HepG2 (cell line): ENCODE data around the gene DNASE1. TPM values are rescaled to one million over a fixed set of nuclear protein-coding genes. Genes with fewer than 3 reads are reported as not detected.

Source experiments
- ATAC-seq: fragments of 200-7000 bp; cut with Tn5 transposase; 3 replicates; pipeline ENCODE4 v1.9.1; 2020; ENCODE audit warnings: mild to moderate bottlenecking, moderate library complexity
- BruUV-seq: library from RNA; stranded (reverse); fragments of 400-500 nt; replicated peaks from 2 replicates; lab custom pipeline; 2021; lab: Mats Ljungman, UMichigan
- CTCF ChIA-PET: fragments of 300-600 bp; formaldehyde crosslinking; extraction: SDS; loops from one replicate; lab custom pipeline; 2021; ENCODE audit warnings: low total read pairs, inconsistent platforms, low intra/inter-chr PET ratio; lab: Yijun Ruan, JAX
- POLR2A ChIA-PET: fragments of 350-600 bp; sonication (Branson Sonifier 250); formaldehyde crosslinking; loops from one replicate; lab custom pipeline; 2020; ENCODE audit warnings: antibody characterized with exemption, inconsistent platforms; lab: Yijun Ruan, JAX
- DNase-seq: peaks from one replicate; pipeline ENCODE4 v3.0.0-alpha.2; 2015; ENCODE audit warnings: low spot score
- FAIRE-seq: peaks from 3 replicates; lab custom pipeline; 2011; peaks lifted over from hg19 to GRCh38; lab: Jason Lieb, UNC
- H2AFZ ChIP-seq: one replicate; pipeline ENCODE4 v1.6.1; 2011; ENCODE audit warnings: low read length, inconsistent platforms
- H3K27ac ChIP-seq: fragments of 300-600 bp; 3 replicates; pipeline ENCODE4 v1.8.0; 2011; ENCODE audit warnings: mixed run types, mild to moderate bottlenecking, mixed read lengths, low read length, inconsistent platforms; ENCODE audit not compliant: insufficient read depth; ENCODE audit errors: extremely low read length
- H3K27me3 ChIP-seq, 2 experiments: fragments of 200-600 bp in 1 of 2; 2 replicates in 1 of 2; 3 replicates in 1 of 2; pipeline versions ENCODE4 v1.6.0 to v1.8.0; 2011; ENCODE audit warnings: low read length in 2 of 2, mild to moderate bottlenecking in 2 of 2, moderate library complexity in 2 of 2, inconsistent platforms in 1 of 2; ENCODE audit not compliant: insufficient read depth in 2 of 2, control insufficient read depth in 1 of 2
- H3K36me3 ChIP-seq, 2 experiments: fragments of 200-600 bp in 1 of 2; replicated peaks in 1 of 2; 2 replicates in 1 of 2; 3 replicates in 1 of 2; pipeline versions ENCODE4 v1.5.1 to v1.8.0; 2011; ENCODE audit warnings: low read length in 2 of 2, inconsistent platforms in 1 of 2; ENCODE audit not compliant: insufficient read depth in 2 of 2, control insufficient read depth in 1 of 2
- H3K4me1 ChIP-seq: 2 replicates; pipeline ENCODE4 v1.5.1; 2012; ENCODE audit warnings: low read length, inconsistent platforms; ENCODE audit not compliant: insufficient read depth
- H3K4me2 ChIP-seq: 2 replicates; pipeline ENCODE4 v1.6.0; 2011; ENCODE audit warnings: low read depth, low read length, inconsistent platforms
- H3K4me3 ChIP-seq, 3 experiments: fragments of 200-600 bp in 1 of 3; sonication (generic), shearing (Covaris generic) in 1 of 3; replicated peaks in 1 of 3; 2 replicates each; pipeline ENCODE4 v1.5.1; 2011 to 2016; ENCODE audit warnings: low read length in 3 of 3, inconsistent platforms in 2 of 3, low read depth in 2 of 3, mild to moderate bottlenecking in 2 of 3, control low read depth in 1 of 3, mixed read lengths in 1 of 3; ENCODE audit not compliant: insufficient read depth in 1 of 3
- H3K79me2 ChIP-seq: one replicate; pipeline ENCODE4 v1.6.1; 2011; ENCODE audit warnings: low read length, inconsistent platforms; ENCODE audit not compliant: insufficient read depth
- H3K9ac ChIP-seq: 2 replicates; pipeline ENCODE4 v1.6.0; 2011; ENCODE audit warnings: mild to moderate bottlenecking, low read depth, low read length, inconsistent platforms; ENCODE audit not compliant: insufficient read depth
- H3K9me3 ChIP-seq: 2 replicates; pipeline ENCODE4 v1.5.1; 2012; ENCODE audit warnings: mild to moderate bottlenecking, low read length
- H4K20me1 ChIP-seq: 2 replicates; pipeline ENCODE4 v1.6.0; 2011; ENCODE audit warnings: inconsistent platforms, mild to moderate bottlenecking, low read length, moderate library complexity; ENCODE audit not compliant: insufficient read depth
- ARNTL ChIP-seq: sonication (generic); formaldehyde crosslinking; IDR thresholded peaks from 2 replicates; pipeline ENCODE4 v1.4.0; 2020; ENCODE audit warnings: mild to moderate bottlenecking, missing genetic modification reagents
- GATAD1 ChIP-seq: IDR thresholded peaks from 2 replicates; pipeline ENCODE4 v1.6.1; 2016; ENCODE audit warnings: missing genetic modification reagents, missing compliant biosample characterization
- HNF1A ChIP-seq, 2 experiments: sonication (generic) in 1 of 2; formaldehyde crosslinking in 1 of 2; IDR thresholded peaks; 2 replicates each; pipeline versions ENCODE4 v1.4.0 to v1.6.1; 2016 to 2020; ENCODE audit warnings: borderline replicate concordance in 1 of 2, low read depth in 1 of 2, mild to moderate bottlenecking in 1 of 2, missing genetic modification reagents in 1 of 2
- JARID2 ChIP-seq: sonication (generic); formaldehyde crosslinking; IDR thresholded peaks from 2 replicates; pipeline ENCODE4 v1.8.1; 2023; ENCODE audit warnings: missing genetic modification reagents, inconsistent platforms; ENCODE audit not compliant: insufficient replicate concordance
- PRPF4 ChIP-seq: fragments of 200-400 bp; formaldehyde crosslinking; IDR thresholded peaks from 2 replicates; pipeline ENCODE4 v1.6.1; 2016; ENCODE audit warnings: low read length, low read depth; ENCODE audit not compliant: poor library complexity, severe bottlenecking
- REST ChIP-seq, 2 experiments: IDR thresholded peaks; 2 replicates each; pipeline ENCODE4 v1.6.1; 2011 to 2012; ENCODE audit warnings: low read length in 2 of 2, borderline replicate concordance in 1 of 2, low read depth in 1 of 2, mild to moderate bottlenecking in 1 of 2, moderate library complexity in 1 of 2
- RFXAP ChIP-seq: sonication (generic); formaldehyde crosslinking; IDR thresholded peaks from 2 replicates; pipeline ENCODE4 v1.4.0; 2020; ENCODE audit warnings: missing genetic modification reagents, borderline replicate concordance
- ZNF251 ChIP-seq: sonication (generic); formaldehyde crosslinking; IDR thresholded peaks from 2 replicates; pipeline ENCODE4 v1.9.0; 2021; ENCODE audit warnings: mild to moderate bottlenecking, missing genetic modification reagents
- ZNF607 ChIP-seq: sonication (generic); formaldehyde crosslinking; IDR thresholded peaks from 2 replicates; pipeline ENCODE4 v1.5.1; 2020; ENCODE audit warnings: missing genetic modification reagents, mild to moderate bottlenecking, borderline replicate concordance
- WGBS: methylation state at CpG from one replicate; pipeline ENCODE4 v1.1.6; 2017; ENCODE audit warnings: low lambda C conversion rate; 5-methylcytosine and 5-hydroxymethylcytosine counted together
- in situ Hi-C: cut with HindIII; loops from 2 replicates; pipeline ENCODE4 v1.10.0; 2017; ENCODE audit warnings: low pct_unique_long_range_greater_than_20kb; ENCODE audit not compliant: extremely low pct_ligation_motif_present
- intact Hi-C: fragments of 100-400 bp; cut with micrococcal nuclease; formaldehyde crosslinking; loops from one replicate; pipeline ENCODE4 v1.10.0; 2022; ENCODE audit not compliant: unreplicated experiment
- polyA plus RNA-seq, 8 experiments: library from polyadenylated mRNA; depleted of rRNA in 3 of 8; stranded (reverse) in 7 of 8; unstranded in 1 of 8; fragments of >200 nt; fragmentation: Illumina TruSeq in 4 of 8; extraction: Trizol in 4 of 8; gene quantifications; 2 replicates each; pipeline versions ENCODE4 v1.2.1 to v1.2.3, GENCODE V29; 2011 to 2016; ENCODE audit warnings: low read depth in 4 of 8, missing spikeins in 1 of 8, mixed read lengths in 1 of 8; ENCODE audit not compliant: insufficient read depth in 1 of 8
- total RNA-seq, 5 experiments: library from RNA; depleted of rRNA; stranded (reverse); fragments of >200 nt; fragmentation: Illumina TruSeq; extraction: Trizol; gene quantifications; 2 replicates each; pipeline ENCODE4 v1.2.3, GENCODE V29; 2016; ENCODE audit warnings: low read depth in 1 of 5

Gene DNASE1
- total and polyA plus RNA-seq, 2 of the 13 experiments (the other 11 are each of a cell fraction or from before 2014, with no cell fraction given): 7.1 to 11.1 TPM

GRCh38 chr16:3611146-3611975 is 43.1 kb upstream of the DNASE1 start, which contains the start of gene SLX4 (continued):
- no peak for TF ChIP-seq HNF1A (IDR thresholded peaks at IDR 0.05; ENCODE audit: low read depth)
- no peak for TF ChIP-seq HNF1A (CRISPR knock-in tag; IDR thresholded peaks at IDR 0.05; ENCODE audit: borderline replicate concordance)
- TF ChIP-seq ZNF607 (CRISPR knock-in tag): peak; percentile 39; the same call in 1 of the 2 replicates
- TF ChIP-seq GATAD1 (CRISPR knock-in tag): peak; percentile 45; the same call in 1 of the 2 replicates

- peak overlapping the region; percentile 80 to 98 (median 96) for H3K4me3 ChIP-seq
- BruUV-seq: no TSS peak
- CTCF ChIA-PET: no interaction called here
- peaks cover 40% of the 10 kb centered on the region for H3K79me2 ChIP-seq
- H3K4me1 ChIP-seq: peaks cover 57% of the 10 kb centered on the region
- ATAC-seq (no peak), FAIRE-seq (no peak), DNase-seq (no peak)
- POLR2A ChIA-PET: interaction anchor here (0.6 to 1.5 kb wide), 3 partner anchors 9 to 1935 kb away, joined by 3 to 6 read pairs (median 3); partner anchors contain the start of gene JPT2
- in situ Hi-C loops: no loop called here
- H3K27ac ChIP-seq: no peak overlapping the region
- no peaks in the 10 kb centered on the region for H4K20me1 ChIP-seq
- H3K9ac ChIP-seq: peak overlapping the region; percentile 83
- no peaks in the 10 kb centered on the region for H3K9me3 ChIP-seq
- H3K36me3 ChIP-seq: no peaks in the 10 kb centered on the region
- H2AFZ ChIP-seq: no peak overlapping the region
- peak overlapping the region; percentile 83 for H3K4me2 ChIP-seq
- intact Hi-C loops: no loop called here
- 63% methylated on average over 34 of the region's 34 CpGs for WGBS
- H3K27me3 ChIP-seq: no peaks in the 10 kb centered on the region; a peak in 1 of 5 replicates
- TF ChIP-seq RFXAP (CRISPR knock-in tag) (no peak), REST (IDR thresholded peaks at IDR 0.05; ENCODE audit: borderline replicate concordance in 1 of 2, low read depth in 1 of 2, low read length in 2 of 2) (no peak), PRPF4 (peak; percentile 24), JARID2 (CRISPR knock-in tag) (no peak), ZNF251 (no peak), ARNTL (CRISPR knock-in tag) (no peak)
Measured at GRCh38 chr16:3612510-3613466, 41.7 kb upstream of the DNASE1 start.
